A549 (cell line): ENCODE data around the gene SIDT2.

Experiments used
- CTCF ChIP-seq: fragments of >200 bp; sonication (Bioruptor Twin); formaldehyde crosslinking; IDR thresholded peaks from 3 replicates; pipeline ENCODE4 v1.5.1; 2016
- EP300 ChIP-seq, 2 experiments: fragments of >200 bp; sonication (Bioruptor Twin); formaldehyde crosslinking; IDR thresholded peaks; 2 replicates in 1 of 2; 3 replicates in 1 of 2; pipeline ENCODE4 v1.6.1; 2016 to 2017
- HMGXB4 ChIP-seq: fragments of 250-450 bp; sonication (Bioruptor Pico); IDR thresholded peaks from 2 replicates; pipeline ENCODE4 v1.5.0; 2021; ENCODE audit warnings: mild to moderate bottlenecking, moderate library complexity, borderline replicate concordance
- HOXA7 ChIP-seq: fragments of 250-450 bp; sonication (Bioruptor Pico); IDR thresholded peaks from 2 replicates; pipeline ENCODE4 v1.5.0; 2020; ENCODE audit warnings: mild to moderate bottlenecking, moderate library complexity
- KDM5A ChIP-seq: fragments of 200-600 bp; sonication (generic); IDR thresholded peaks from 2 replicates; pipeline ENCODE4 v1.6.1; 2016; ENCODE audit warnings: antibody characterized with exemption, mild to moderate bottlenecking
- MAFK ChIP-seq: fragments of 450-650 bp; IDR thresholded peaks from 2 replicates; pipeline ENCODE4 v1.6.1; 2014; ENCODE audit not compliant: partially characterized antibody
- POLR2AphosphoS2 ChIP-seq: conservative IDR thresholded peaks from 2 replicates; pipeline ENCODE4 v1.6.1; 2012; ENCODE audit warnings: low read length, improper control_type of control experiment, inconsistent platforms
- RAD21 ChIP-seq, 2 experiments: fragments of >200 bp in 1 of 2; sonication (Bioruptor Twin) in 1 of 2; formaldehyde crosslinking in 1 of 2; IDR thresholded peaks in 1 of 2; conservative IDR thresholded peaks in 1 of 2; 2 replicates in 1 of 2; 3 replicates in 1 of 2; pipeline ENCODE4 v1.6.1; 2012 to 2018; ENCODE audit warnings: inconsistent platforms in 1 of 2
- RCOR1 ChIP-seq: fragments of 150-350 bp; IDR thresholded peaks from 2 replicates; pipeline ENCODE4 v1.6.1; 2014; ENCODE audit warnings: antibody characterized with exemption, low read length, low read depth
- SMC3 ChIP-seq: fragments of >200 bp; sonication (Bioruptor Twin); formaldehyde crosslinking; IDR thresholded peaks from 3 replicates; pipeline ENCODE4 v1.6.1; 2018; ENCODE audit warnings: inconsistent platforms
- USF2 ChIP-seq: fragments of 450-650 bp; IDR thresholded peaks from 2 replicates; pipeline ENCODE4 v1.6.1; 2014; ENCODE audit warnings: antibody characterized with exemption

- TF ChIP-seq HOXA7 (CRISPR knock-in tag) (no peak), EP300 (IDR thresholded peaks at IDR 0.05) (no peak), CTCF (no peak), POLR2AphosphoS2 (no peak), KDM5A (no peak), SMC3 (no peak), RAD21 (conservative IDR thresholded peaks at IDR 0.05 in 1 of 2, IDR thresholded peaks at IDR 0.05 in 1 of 2) (no peak), HMGXB4 (CRISPR knock-in tag) (no peak), MAFK (no peak), RCOR1 (no peak), USF2 (no peak)
Observed at GRCh38 chr11:117143390-117143789, 35.2 kb upstream of the SIDT2 start.
